ENCODE measurements around the gene OIP5.

- no peak for TF ChIP-seq ZFX (CRISPR knock-in tag; IDR thresholded peaks at IDR 0.05; ENCODE audit: low read depth)
- no peak for TF ChIP-seq AKNA (CRISPR knock-in tag; IDR thresholded peaks at IDR 0.05; ENCODE audit: borderline replicate concordance)
- no peak for TF ChIP-seq FUBP1 (CRISPR knock-in tag; IDR thresholded peaks at IDR 0.05; ENCODE audit: borderline replicate concordance)
- TF ChIP-seq ETV6 (CRISPR knock-in tag; conservative IDR thresholded peaks at IDR 0.05), result no peak
- TF ChIP-seq POLR2A (IDR thresholded peaks at IDR 0.05; ENCODE audit: insufficient read depth in 1 of 2, low read depth in 2 of 2, low read length in 2 of 2), result no peak
- no peak for TF ChIP-seq EZH2 (conservative IDR thresholded peaks at IDR 0.05; ENCODE audit: low read depth, low read length)
- TF ChIP-seq YY1 (IDR thresholded peaks at IDR 0.05; ENCODE audit: insufficient read depth, insufficient replicate concordance, low read depth, low read length), result no peak
Observed at GRCh38 chr15:41307679-41308078, 24.7 kb downstream of the OIP5 start.
